GM13976 (cell line): ENCODE measurements around the gene SH3RF3.

Experiments
- DNase-seq: peaks from one replicate; pipeline ENCODE4 v3.0.0; 2012; ENCODE audit warnings: low spot score
- in situ Hi-C: fragments of 300-500 bp; cut with MboI; formaldehyde crosslinking; loops from one replicate; pipeline ENCODE4 v1.12.0; 2022; ENCODE audit warnings: low sequenced_read_pairs, mixed read lengths, inconsistent platforms; ENCODE audit not compliant: unreplicated experiment
- TF ChIP-seq, protein P1 (sequence below): IDR thresholded peaks from 2 replicates; pipeline ENCODE4 v1.5.1; 2012; ENCODE audit warnings: borderline replicate concordance, mild to moderate bottlenecking; ENCODE audit not compliant: insufficient read depth; ENCODE audit errors: extremely low read depth, missing control alignments, control extremely low read depth

Gene SH3RF3

GRCh38 chr2:109207176-109207575 lies 78.2 kb downstream of the SH3RF3 start:
- TF ChIP-seq, protein P1, sequence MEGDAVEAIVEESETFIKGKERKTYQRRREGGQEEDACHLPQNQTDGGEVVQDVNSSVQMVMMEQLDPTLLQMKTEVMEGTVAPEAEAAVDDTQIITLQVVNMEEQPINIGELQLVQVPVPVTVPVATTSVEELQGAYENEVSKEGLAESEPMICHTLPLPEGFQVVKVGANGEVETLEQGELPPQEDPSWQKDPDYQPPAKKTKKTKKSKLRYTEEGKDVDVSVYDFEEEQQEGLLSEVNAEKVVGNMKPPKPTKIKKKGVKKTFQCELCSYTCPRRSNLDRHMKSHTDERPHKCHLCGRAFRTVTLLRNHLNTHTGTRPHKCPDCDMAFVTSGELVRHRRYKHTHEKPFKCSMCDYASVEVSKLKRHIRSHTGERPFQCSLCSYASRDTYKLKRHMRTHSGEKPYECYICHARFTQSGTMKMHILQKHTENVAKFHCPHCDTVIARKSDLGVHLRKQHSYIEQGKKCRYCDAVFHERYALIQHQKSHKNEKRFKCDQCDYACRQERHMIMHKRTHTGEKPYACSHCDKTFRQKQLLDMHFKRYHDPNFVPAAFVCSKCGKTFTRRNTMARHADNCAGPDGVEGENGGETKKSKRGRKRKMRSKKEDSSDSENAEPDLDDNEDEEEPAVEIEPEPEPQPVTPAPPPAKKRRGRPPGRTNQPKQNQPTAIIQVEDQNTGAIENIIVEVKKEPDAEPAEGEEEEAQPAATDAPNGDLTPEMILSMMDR, result no peak

GRCh38 chr2:109208071-109208950 lies 79.3 kb downstream of the SH3RF3 start:
- in situ Hi-C loops, result no loop called here
- DNase-seq, result no peak
- TF ChIP-seq, protein P1, result no peak

More at GRCh38 chr2:109207176-109207575, 78.2 kb downstream of the SH3RF3 start:
- in situ Hi-C loops, result no loop called here
- DNase-seq, result no peak

DNA sequence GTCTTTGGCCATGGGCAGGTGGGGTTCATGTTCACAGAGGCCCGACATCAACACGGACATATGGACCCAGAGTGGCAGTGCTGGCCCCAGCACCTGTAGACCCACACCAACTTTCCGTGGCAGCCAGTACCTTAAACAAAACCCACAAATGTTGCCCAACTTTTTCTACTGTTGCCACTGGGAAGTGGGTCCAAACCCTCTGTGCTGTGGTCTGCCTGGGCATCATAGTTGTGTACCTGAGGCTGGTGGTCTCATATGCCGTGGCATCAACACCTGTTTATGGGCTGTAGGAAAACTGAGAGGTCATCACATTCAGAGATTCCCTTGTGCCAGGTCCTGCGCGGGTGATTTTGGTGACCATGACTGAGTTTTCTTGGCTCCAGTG lies 79.9 kb downstream of the SH3RF3 start:
- in situ Hi-C loops, result no loop called here
- no peak for DNase-seq
- TF ChIP-seq, protein P1, result no peak

- in situ Hi-C loops, result no loop called here
- TF ChIP-seq, protein P1, result no peak
- no peak for DNase-seq
Measured at GRCh38 chr2:109209412-109209811, 80.4 kb downstream of the SH3RF3 start.

GRCh38 chr2:109209941-109210340 lies 80.9 kb downstream of the SH3RF3 start:
- DNase-seq, result no peak
- in situ Hi-C loops, result no loop called here
- TF ChIP-seq, protein P1, result no peak

DNA sequence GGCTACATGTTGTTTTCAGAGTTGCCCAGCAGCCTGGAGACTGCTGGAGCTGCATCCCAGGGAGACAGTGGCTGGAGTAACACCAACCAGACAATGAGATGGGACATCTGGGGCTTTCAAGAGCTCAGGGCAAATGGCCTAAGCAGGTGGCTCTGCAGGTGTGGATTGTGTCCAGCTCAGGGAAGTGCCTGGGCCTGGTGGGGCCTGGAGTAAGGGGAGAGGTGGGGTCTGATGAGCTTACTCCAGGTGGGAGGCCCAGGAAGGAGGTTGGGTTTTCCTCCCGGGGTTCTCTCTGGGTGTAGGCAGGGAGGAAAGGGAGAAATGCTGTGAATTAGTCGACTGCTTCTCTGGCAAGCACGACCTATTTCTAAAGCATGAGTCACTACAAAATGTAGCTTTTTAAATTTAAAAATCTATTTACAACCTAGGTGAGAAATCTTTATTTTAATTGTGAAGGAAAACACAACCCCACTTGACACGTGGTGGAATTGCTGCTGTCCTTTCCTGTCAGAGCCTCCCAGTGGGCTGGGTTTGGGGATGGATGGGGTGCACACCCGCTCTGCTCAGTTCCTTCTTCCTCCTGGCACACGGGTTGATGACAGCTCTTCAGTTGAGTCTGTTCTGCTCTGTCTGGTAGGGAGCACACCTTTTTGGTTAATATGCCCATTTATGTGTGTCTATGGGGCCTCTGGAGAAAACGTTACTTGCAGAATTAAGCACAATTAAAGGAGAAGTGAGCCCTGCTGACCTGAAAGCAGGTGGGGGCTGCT lies 81.6 kb downstream of the SH3RF3 start:
- in situ Hi-C loops, result no loop called here
- DNase-seq, result no peak
- TF ChIP-seq, protein P1, result no peak
